Stimulated activated CD8-positive, alpha-beta memory T cell treated with anti-CD3 and anti-CD28 coated beads, Interleukin-4, amount 100 ng/mL, for 1 hour (primary cell): ENCODE results near the gene ATP6AP2.
"Not testable (repeated sequence)": the region's sequence is repeated elsewhere in the genome, so short reads cannot be mapped to it uniquely, and the experiment has no call there.

Experiments
- DNase-seq, 2 donors: peaks; one replicate each; pipeline ENCODE4 v3.0.0-alpha.2; 2020; ENCODE audit warnings: low read depth in 2 of 2, low spot score in 1 of 2

ATP6AP2 gene

GRCh38 chrX:40580537-40581335, at the start of gene ATP6AP2:
Gene ATP6AP2 (plus strand): TSS chrX:40580970. CDS start chrX:40581066, 96 bp downstream.
- DNase-seq, result peak; percentile 55 to 79

- no peak for DNase-seq
Measured at GRCh38 chrX:40531056-40531826, 49.5 kb upstream of the ATP6AP2 start.

- DNase-seq, result no peak
Measured at GRCh38 chrX:40537310-40537709, 43.5 kb upstream of the ATP6AP2 start.

- DNase-seq, result no peak
Measured at GRCh38 chrX:40538406-40538805, 42.4 kb upstream of the ATP6AP2 start.

- peak; percentile 10 to 44 for DNase-seq
Measured at GRCh38 chrX:40539214-40540142, 41.3 kb upstream of the ATP6AP2 start.

GRCh38 chrX:40542208-40542607, 38.6 kb upstream of the ATP6AP2 start:
- DNase-seq, result no peak

GRCh38 chrX:40542972-40543371, 37.8 kb upstream of the ATP6AP2 start:
- DNase-seq, result no peak

GRCh38 chrX:40543661-40544328, 37.0 kb upstream of the ATP6AP2 start:
- no peak for DNase-seq

- DNase-seq, result no peak
Measured at GRCh38 chrX:40544343-40545266, 36.2 kb upstream of the ATP6AP2 start.

- no peak for DNase-seq
Measured at GRCh38 chrX:40546870-40547269, 33.9 kb upstream of the ATP6AP2 start.

- no peak for DNase-seq
Measured at GRCh38 chrX:40550066-40550465, 30.7 kb upstream of the ATP6AP2 start.

- DNase-seq, result no peak
Measured at GRCh38 chrX:40552768-40553167, 28.0 kb upstream of the ATP6AP2 start.

GRCh38 chrX:40558590-40558989, 22.2 kb upstream of the ATP6AP2 start:
- no peak for DNase-seq

- DNase-seq, result no peak
Measured at GRCh38 chrX:40563784-40564183, 17.0 kb upstream of the ATP6AP2 start.

GRCh38 chrX:40564447-40564846, 16.3 kb upstream of the ATP6AP2 start:
- no peak for DNase-seq

- no peak for DNase-seq
Measured at GRCh38 chrX:40570346-40571093, 10.2 kb upstream of the ATP6AP2 start.

GRCh38 chrX:40571164-40571563, 9.6 kb upstream of the ATP6AP2 start:
- DNase-seq, result not testable (repeated sequence)

GRCh38 chrX:40571600-40571999, 9.2 kb upstream of the ATP6AP2 start:
- no peak for DNase-seq

GRCh38 chrX:40573763-40574162, 7.0 kb upstream of the ATP6AP2 start:
- no peak for DNase-seq
